Karpas-422 (cell line): ENCODE measurements around the gene PTDSS2. TPM values are rescaled to one million over a fixed set of nuclear protein-coding genes. Genes with fewer than 3 reads are reported as not detected.
"Not testable (repeated sequence)": the region's sequence is repeated elsewhere in the genome, so short reads cannot be mapped to it uniquely, and the experiment has no call there.

ENCODE experiments used
- DNase-seq: peaks from one replicate; pipeline ENCODE4 v3.0.0-alpha.2; 2015
- H2AFZ ChIP-seq: fragments of 200-600 bp; sonication (generic); 2 replicates; pipeline ENCODE4 v1.6.1; 2014; ENCODE audit warnings: antibody characterized with exemption, low read length, mixed read lengths
- H3K27ac ChIP-seq: fragments of 200-600 bp; sonication (generic); 2 replicates; pipeline ENCODE4 v1.5.1; 2014; ENCODE audit warnings: mild to moderate bottlenecking, low read length, moderate library complexity
- H3K27me3 ChIP-seq: fragments of 200-600 bp; sonication (generic); 2 replicates; pipeline ENCODE4 v1.6.1; 2014; ENCODE audit warnings: low read length, mixed read lengths
- H3K36me3 ChIP-seq: fragments of 200-600 bp; sonication (generic); 2 replicates; pipeline ENCODE4 v1.6.1; 2014; ENCODE audit warnings: low read length, mixed read lengths; ENCODE audit not compliant: insufficient read depth
- H3K4me1 ChIP-seq: fragments of 200-600 bp; sonication (generic); 2 replicates; pipeline ENCODE4 v1.6.1; 2014; ENCODE audit warnings: mild to moderate bottlenecking, low read length, mixed read lengths
- H3K4me2 ChIP-seq: fragments of 200-600 bp; sonication (generic); 2 replicates; pipeline ENCODE4 v1.6.1; 2014; ENCODE audit warnings: low read length, low read depth, mild to moderate bottlenecking; ENCODE audit not compliant: poor library complexity, severe bottlenecking
- H3K4me3 ChIP-seq: fragments of 200-600 bp; sonication (generic); 2 replicates; pipeline ENCODE4 v1.5.1; 2014; ENCODE audit warnings: mild to moderate bottlenecking, antibody characterized with exemption, low read length, mixed read lengths
- H3K79me2 ChIP-seq: fragments of 200-600 bp; sonication (generic); 2 replicates; pipeline ENCODE4 v1.6.1; 2014; ENCODE audit warnings: mild to moderate bottlenecking, low read length, mixed read lengths
- H3K9ac ChIP-seq: fragments of 200-600 bp; sonication (generic); 2 replicates; pipeline ENCODE4 v1.6.0; 2014; ENCODE audit warnings: low read length
- H3K9me2 ChIP-seq: fragments of 200-600 bp; sonication (generic), shearing (Covaris generic); replicated peaks from 2 replicates; pipeline ENCODE4 v1.6.0; 2014; ENCODE audit warnings: mild to moderate bottlenecking, low read length, moderate library complexity; ENCODE audit not compliant: insufficient read depth
- H3K9me3 ChIP-seq: fragments of 300-700, 200-600 bp; sonication (generic); 2 replicates; pipeline ENCODE4 v1.6.1; 2014; ENCODE audit warnings: low read length, mixed read lengths
- H4K20me1 ChIP-seq: fragments of 200-600 bp; sonication (generic); 2 replicates; pipeline ENCODE4 v1.6.1; 2014; ENCODE audit warnings: mild to moderate bottlenecking, antibody characterized with exemption, low read length, low read depth; ENCODE audit not compliant: insufficient read depth
- total RNA-seq: library from RNA; depleted of rRNA; stranded (reverse); fragments of >200 nt; shearing (Covaris generic); gene quantifications from 2 replicates; pipeline ENCODE4 v1.2.3, GENCODE V29; 2014; ENCODE audit warnings: low replicate concordance; rRNA removed

PTDSS2 gene
- 13.5 and 25.4 TPM in 2 replicates for total RNA-seq

DNA sequence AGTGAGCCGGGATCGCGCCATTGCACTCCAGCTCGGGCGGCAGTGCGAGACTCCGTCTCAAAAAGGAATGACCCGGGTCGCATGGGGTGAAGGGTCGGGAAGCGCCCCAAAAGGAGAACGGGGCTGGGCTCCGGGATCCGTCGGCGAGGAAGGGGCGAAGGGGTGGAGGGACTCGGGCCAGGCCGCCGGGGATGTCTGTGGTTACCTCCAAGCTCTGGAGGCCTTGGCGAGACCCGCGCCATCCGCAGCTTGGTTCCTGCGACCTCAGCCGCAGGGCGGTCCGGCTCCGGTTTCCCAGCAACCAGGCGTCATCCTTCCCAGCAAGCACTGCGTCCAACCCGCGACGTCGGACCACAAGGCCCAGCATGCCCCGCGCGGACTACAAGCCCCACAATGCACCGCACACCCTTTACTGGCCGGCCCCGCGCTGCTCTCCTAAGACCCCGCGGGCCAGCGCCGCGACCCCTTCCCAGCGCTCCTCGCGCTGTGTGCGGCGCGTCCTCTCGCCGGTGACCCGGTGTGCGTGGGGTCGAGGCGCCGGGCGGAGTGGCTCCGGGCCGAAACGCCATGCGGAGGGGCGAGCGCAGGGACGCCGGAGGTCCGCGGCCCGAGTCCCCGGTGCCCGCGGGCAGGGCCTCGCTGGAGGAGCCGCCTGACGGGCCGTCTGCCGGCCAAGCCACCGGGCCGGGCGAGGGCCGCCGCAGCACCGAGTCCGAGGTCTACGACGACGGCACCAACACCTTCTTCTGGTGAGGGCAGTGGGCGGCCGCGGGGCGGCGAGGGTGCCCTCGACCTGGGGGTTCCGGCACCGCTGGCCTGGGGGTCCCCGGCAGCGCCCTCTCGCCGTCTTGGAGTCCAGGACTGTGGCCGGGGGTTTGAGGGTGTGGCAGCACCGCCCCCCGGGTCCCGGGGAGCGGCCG is at the start of gene PTDSS2:
PTDSS2 (plus strand) TSS at position 391 of the 920 bp plus-strand sequence; CDS start at position 568, 177 bp downstream.
- DNase-seq: peak; percentile 98
- Histone ChIP-seq H3K79me2 (peaks cover 24% of the 10 kb centered on the region), H3K4me2 (peak within 1 kb of the TSS; percentile 85), H2AFZ (peak within 1 kb of the TSS; percentile 94; the same call in 1 of the 2 replicates), H3K36me3 (no peaks in the 10 kb centered on the region), H3K4me3 (peak within 1 kb of the TSS; percentile 92), H3K27ac (peak within 1 kb of the TSS; percentile 86), H3K4me1 (peaks cover 35% of the 10 kb centered on the region), H3K9me2 (no peaks in the 10 kb centered on the region), H3K9me3 (no peaks in the 10 kb centered on the region), H3K27me3 (no peaks in the 10 kb centered on the region), H3K9ac (peak within 1 kb of the TSS; percentile 80), H4K20me1 (peaks cover 6% of the 10 kb centered on the region; the same call in 1 of the 2 replicates)

DNA sequence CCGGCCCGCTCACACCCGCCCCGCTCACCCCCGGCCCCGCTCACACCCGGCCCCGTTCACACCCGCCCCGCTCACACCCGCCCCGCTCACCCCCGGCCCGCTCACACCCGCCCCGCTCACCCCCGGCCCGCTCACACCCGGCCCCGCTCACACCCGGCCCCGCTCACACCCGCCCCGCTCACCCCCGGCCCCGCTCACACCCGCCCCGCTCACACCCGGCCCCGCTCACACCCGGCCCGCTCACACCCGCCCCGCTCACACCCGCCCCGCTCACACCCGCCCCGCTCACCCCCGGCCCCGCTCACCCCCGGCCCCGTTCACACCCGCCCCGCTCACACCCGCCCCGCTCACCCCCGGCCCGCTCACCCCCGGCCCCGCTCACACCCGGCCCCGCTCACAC is 48.9 kb upstream of the PTDSS2 start:
- not testable (repeated sequence) for H3K9me3 ChIP-seq, H4K20me1 ChIP-seq, H2AFZ ChIP-seq, H3K4me1 ChIP-seq, H3K79me2 ChIP-seq, H3K4me2 ChIP-seq, H3K4me3 ChIP-seq, H3K27ac ChIP-seq, H3K9ac ChIP-seq, H3K27me3 ChIP-seq, H3K9me2 ChIP-seq, H3K36me3 ChIP-seq, DNase-seq

DNA sequence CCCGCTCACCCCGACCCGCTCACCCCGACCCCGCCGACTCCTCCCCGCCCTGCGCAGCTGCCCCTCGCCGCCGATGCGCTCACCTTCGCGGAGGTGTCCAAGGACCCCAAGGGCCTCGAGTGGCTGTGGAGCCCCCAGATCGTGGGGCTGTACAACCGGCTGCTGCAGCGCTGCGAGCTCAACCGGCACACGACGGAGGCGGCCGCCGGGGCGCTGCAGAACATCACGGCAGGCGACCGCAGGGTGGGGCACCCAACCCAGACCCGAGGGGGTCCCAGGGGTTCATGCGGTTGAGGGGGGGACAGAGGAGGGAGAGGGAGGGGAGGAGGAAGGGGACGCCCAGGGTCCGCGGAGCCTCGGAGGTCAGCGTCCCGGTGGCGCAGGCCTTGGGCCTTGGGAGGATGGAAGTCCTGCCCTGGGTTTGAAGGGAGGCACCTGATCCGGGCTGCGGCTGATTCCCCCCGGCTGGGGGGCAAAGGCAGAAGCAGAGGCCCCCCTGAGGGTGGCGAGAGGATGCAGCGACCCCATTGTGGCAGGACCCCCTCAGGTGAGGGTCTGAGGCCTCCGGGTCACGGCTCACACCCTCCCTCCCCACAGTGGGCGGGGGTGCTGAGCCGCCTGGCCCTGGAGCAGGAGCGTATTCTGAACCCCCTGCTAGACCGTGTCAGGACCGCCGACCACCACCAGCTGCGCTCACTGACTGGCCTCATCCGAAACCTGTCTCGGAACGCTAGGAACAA is 46.9 kb upstream of the PTDSS2 start:
- Histone ChIP-seq H3K4me1 (peaks cover 7% of the 10 kb centered on the region), H4K20me1 (no peaks in the 10 kb centered on the region), H2AFZ (no peak overlapping the region), H3K4me3 (no peak overlapping the region), H3K9me2 (no peaks in the 10 kb centered on the region), H3K9me3 (peaks cover 3% of the 10 kb centered on the region; the same call in 1 of the 2 replicates), H3K36me3 (no peaks in the 10 kb centered on the region), H3K4me2 (no peak overlapping the region), H3K79me2 (no peaks in the 10 kb centered on the region), H3K27ac (no peak overlapping the region), H3K27me3 (no peaks in the 10 kb centered on the region), H3K9ac (no peak overlapping the region)
- DNase-seq: no peak

DNA sequence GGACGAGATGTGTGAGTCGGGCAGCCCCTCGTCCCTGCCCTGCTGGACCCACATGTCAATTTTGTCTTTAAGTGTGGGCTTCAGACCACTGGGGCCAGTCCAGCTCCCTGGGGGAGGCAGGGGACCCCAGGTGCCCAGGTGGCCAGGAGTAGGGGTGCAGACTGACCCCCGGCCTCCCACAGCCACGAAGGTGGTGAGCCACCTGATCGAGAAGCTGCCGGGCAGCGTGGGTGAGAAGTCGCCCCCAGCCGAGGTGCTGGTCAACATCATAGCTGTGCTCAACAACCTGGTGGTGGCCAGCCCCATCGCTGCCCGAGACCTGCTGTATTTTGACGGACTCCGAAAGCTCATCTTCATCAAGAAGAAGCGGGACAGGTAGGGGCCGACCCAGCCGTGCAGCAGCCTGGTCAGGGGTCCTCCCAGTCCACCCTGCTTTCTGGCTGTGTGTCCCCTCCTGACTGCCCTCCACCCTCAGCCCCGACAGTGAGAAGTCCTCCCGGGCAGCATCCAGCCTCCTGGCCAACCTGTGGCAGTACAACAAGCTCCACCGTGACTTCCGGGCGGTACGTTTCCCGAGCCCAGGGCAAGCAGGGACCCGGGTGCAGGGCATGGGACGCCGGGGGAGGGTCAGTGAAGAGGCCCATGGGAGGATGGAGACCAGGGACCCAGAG is 46.2 kb upstream of the PTDSS2 start:
- Histone ChIP-seq H3K9ac (no peak overlapping the region), H3K9me2 (no peaks in the 10 kb centered on the region), H3K4me3 (no peak overlapping the region), H3K9me3 (peaks cover 3% of the 10 kb centered on the region; the same call in 1 of the 2 replicates), H3K4me1 (peaks cover 7% of the 10 kb centered on the region), H2AFZ (no peak overlapping the region), H3K36me3 (no peaks in the 10 kb centered on the region), H3K4me2 (no peak overlapping the region), H4K20me1 (no peaks in the 10 kb centered on the region), H3K79me2 (no peaks in the 10 kb centered on the region), H3K27ac (no peak overlapping the region), H3K27me3 (no peaks in the 10 kb centered on the region)
- no peak for DNase-seq

DNA sequence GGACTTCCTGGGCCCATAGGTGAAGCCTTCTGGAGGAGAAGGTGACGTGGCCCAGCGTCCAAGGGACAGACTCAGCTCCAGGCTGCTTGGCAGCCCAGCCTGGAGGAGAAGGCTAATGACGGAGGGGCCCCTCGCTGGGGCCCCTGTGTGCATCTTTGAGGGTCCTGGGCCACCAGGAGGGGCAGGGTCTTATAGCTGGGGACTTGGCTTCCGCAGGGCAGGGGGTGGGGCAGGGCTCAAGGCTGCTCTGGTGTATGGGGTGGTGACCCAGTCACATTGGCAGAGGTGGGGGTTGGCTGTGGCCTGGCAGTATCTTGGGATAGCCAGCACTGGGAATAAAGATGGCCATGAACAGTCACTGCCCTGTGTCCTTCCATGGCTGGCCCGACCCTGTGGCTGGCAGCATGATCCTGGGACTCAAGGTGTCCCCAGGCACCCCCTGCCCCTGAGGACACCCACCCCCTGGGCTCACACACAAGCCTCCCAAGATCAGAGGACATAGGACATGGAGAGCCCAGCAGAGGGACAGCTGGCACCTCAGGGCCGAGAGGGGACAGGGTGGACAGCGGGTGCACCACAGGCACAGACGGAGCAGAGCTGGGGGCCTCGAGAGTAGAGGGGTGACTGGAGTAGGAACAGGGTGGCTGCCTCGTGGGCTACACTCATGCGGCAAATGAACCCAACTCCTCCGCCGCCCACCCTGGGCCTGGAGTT is 45.4 kb upstream of the PTDSS2 start:
- no peaks in the 10 kb centered on the region for H3K9me2 ChIP-seq
- H3K4me2 ChIP-seq: no peak overlapping the region
- no peak overlapping the region for H2AFZ ChIP-seq
- H3K4me3 ChIP-seq: no peak overlapping the region
- no peaks in the 10 kb centered on the region for H3K27me3 ChIP-seq
- no peaks in the 10 kb centered on the region for H3K36me3 ChIP-seq
- H3K79me2 ChIP-seq: no peaks in the 10 kb centered on the region
- no peaks in the 10 kb centered on the region for H4K20me1 ChIP-seq
- DNase-seq: no peak
- H3K9me3 ChIP-seq: peaks cover 3% of the 10 kb centered on the region; the same call in 1 of the 2 replicates
- peaks cover 7% of the 10 kb centered on the region for H3K4me1 ChIP-seq
- H3K9ac ChIP-seq: no peak overlapping the region
- H3K27ac ChIP-seq: no peak overlapping the region

DNA sequence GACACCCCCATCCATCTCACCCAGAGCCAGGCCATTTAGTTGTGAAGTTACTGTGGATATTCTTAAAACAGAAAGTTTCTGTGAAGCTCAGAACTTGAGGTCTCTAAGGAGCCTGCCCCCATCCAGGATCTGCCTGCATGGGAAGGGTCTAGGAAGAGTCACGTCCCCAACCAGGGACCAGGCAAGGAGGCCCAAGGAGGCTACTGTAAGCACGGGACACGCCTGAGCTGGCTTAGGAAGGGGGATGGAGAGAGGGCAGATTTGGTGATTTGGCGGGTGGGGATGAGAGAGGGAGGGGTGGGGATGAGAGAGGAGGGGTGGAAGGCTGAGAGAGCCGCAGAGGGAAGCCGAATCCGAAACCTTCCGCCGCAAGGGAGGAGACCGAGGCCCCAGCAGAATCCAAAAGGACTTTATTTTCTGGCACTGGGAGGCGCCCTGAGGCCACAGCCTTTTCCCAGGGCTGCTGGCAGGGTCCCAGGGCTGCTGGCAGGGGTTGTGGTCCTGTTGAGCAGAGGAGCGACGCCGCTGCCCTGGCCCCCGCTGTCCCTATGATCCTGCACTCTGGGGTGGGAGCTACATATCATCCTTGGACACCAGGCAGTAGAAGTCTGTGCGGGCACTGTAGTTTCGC is 44.6 kb upstream of the PTDSS2 start:
- H3K9ac ChIP-seq: no peak overlapping the region
- H2AFZ ChIP-seq: no peak overlapping the region
- no peaks in the 10 kb centered on the region for H4K20me1 ChIP-seq
- peaks cover 7% of the 10 kb centered on the region for H3K4me1 ChIP-seq
- H3K9me2 ChIP-seq: no peaks in the 10 kb centered on the region
- no peak for DNase-seq
- H3K4me2 ChIP-seq: no peak overlapping the region
- no peaks in the 10 kb centered on the region for H3K79me2 ChIP-seq
- no peak overlapping the region for H3K4me3 ChIP-seq
- no peak overlapping the region for H3K27ac ChIP-seq
- H3K36me3 ChIP-seq: no peaks in the 10 kb centered on the region
- H3K27me3 ChIP-seq: no peaks in the 10 kb centered on the region
- no peaks in the 10 kb centered on the region; the same call in 1 of the 2 replicates for H3K9me3 ChIP-seq

DNA sequence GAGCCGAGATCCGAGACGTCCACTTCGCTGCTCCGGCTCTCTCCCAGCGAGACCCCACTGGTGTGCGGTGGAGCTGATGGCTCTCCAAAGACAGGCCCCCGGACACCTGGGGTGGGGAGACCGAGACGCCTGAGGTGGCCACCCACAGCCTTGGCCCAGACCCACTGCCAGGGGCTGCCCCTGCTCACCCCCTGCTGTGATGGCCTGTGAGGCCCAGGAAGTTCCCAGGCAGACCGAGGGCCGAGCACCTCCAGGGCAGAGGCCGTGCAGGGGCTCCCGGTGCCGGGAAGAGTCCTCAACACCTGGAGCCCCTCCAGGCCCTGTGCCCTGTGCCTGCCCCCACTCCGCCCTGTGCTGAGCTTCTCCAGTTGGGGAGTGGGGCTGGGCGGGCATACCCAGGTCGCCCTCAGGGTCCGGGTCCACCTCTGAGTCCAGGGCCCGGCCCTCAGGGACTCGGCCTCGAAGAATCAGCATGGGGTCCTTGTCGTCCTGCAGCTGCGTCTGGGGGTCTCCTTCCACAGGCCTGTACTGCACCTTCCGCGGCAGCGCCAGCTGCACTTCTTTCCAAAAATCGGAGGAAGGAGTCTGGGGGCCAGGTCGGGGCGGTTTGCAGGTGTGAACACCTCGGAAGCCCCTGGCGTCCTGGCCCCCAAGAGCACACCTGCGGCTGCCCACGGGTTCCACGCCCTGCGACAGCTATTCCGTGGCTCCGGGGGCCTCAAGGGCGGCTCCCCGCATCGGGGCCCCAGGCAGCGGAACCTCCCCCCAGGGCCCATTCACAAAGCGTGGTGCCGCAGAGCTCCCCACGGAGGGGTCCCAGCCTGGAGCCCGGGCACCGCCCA is 43.9 kb upstream of the PTDSS2 start:
- Histone ChIP-seq H3K79me2 (no peaks in the 10 kb centered on the region), H2AFZ (peak overlapping the region; percentile 61; the same call in 1 of the 2 replicates), H4K20me1 (no peaks in the 10 kb centered on the region), H3K4me2 (peak overlapping the region; percentile 66), H3K27me3 (no peaks in the 10 kb centered on the region), H3K9me3 (no peaks in the 10 kb centered on the region; the same call in 1 of the 2 replicates), H3K4me3 (peak overlapping the region; percentile 53; the same call in 1 of the 2 replicates), H3K4me1 (peaks cover 7% of the 10 kb centered on the region), H3K9ac (peak overlapping the region; percentile 57), H3K9me2 (no peaks in the 10 kb centered on the region), H3K36me3 (no peaks in the 10 kb centered on the region), H3K27ac (no peak overlapping the region)
- DNase-seq: no peak
